H1 (cell line): ENCODE results near the gene MOB2. TPM values are rescaled to one million over a fixed set of nuclear protein-coding genes. Genes with fewer than 3 reads are reported as not detected.

Experiments used
- CTCF ChIA-PET: fragments of 300-600 bp; sonication (Branson Sonifier 250); formaldehyde crosslinking; loops from one replicate; lab custom pipeline; 2021; ENCODE audit not compliant: partially characterized antibody; lab: Charles Lee
- POLR2A ChIA-PET: fragments of 300-600 bp; sonication (Branson Sonifier 250); formaldehyde crosslinking; loops from one replicate; lab custom pipeline; 2021; ENCODE audit warnings: inconsistent platforms; ENCODE audit not compliant: partially characterized antibody; lab: Charles Lee
- DNase-seq, 2 experiments: peaks; one replicate each; pipeline versions ENCODE4 v3.0.0 to v3.0.0-alpha.2; 2010 to 2022; ENCODE audit warnings: low spot score in 2 of 2, low read depth in 1 of 2, mixed read lengths in 1 of 2
- FAIRE-seq: peaks from 2 replicates; lab custom pipeline; 2011; peaks lifted over from hg19 to GRCh38; lab: Jason Lieb, UNC
- H2AFZ ChIP-seq: 2 replicates; pipeline ENCODE4 v1.8.1; 2012; ENCODE audit warnings: low read length, inconsistent platforms
- H2AK5ac ChIP-seq: 2 replicates; pipeline ENCODE4 v1.6.1; 2013; ENCODE audit warnings: low read depth, low read length
- H2BK120ac ChIP-seq: replicated peaks from 2 replicates; pipeline ENCODE3; 2013; ENCODE audit warnings: low read depth, low read length, inconsistent platforms
- H2BK12ac ChIP-seq: 2 replicates; pipeline ENCODE4 v1.6.1; 2013; ENCODE audit warnings: low read depth, low read length
- H2BK15ac ChIP-seq: 2 replicates; pipeline ENCODE4 v1.6.1; 2013; ENCODE audit warnings: low read length
- H2BK20ac ChIP-seq: 2 replicates; pipeline ENCODE4 v1.6.1; 2013; ENCODE audit warnings: low read length
- H2BK5ac ChIP-seq: 2 replicates; pipeline ENCODE4 v1.6.1; 2013; ENCODE audit warnings: low read depth, low read length
- H3K14ac ChIP-seq: 2 replicates; pipeline ENCODE4 v1.6.1; 2013; ENCODE audit warnings: inconsistent platforms; ENCODE audit not compliant: insufficient read length
- H3K18ac ChIP-seq: 2 replicates; pipeline ENCODE4 v1.6.1; 2013; ENCODE audit warnings: low read length; ENCODE audit errors: extremely low read depth
- H3K23ac ChIP-seq: 2 replicates; pipeline ENCODE4 v1.6.1; 2013; ENCODE audit warnings: inconsistent platforms; ENCODE audit not compliant: insufficient read length
- H3K23me2 ChIP-seq: 2 replicates; pipeline ENCODE4 v1.6.1; 2013; ENCODE audit warnings: low read depth, low read length
- H3K27ac ChIP-seq: 2 replicates; pipeline ENCODE4 v1.6.1; 2011; ENCODE audit warnings: low read depth, low read length, inconsistent platforms
- H3K27me3 ChIP-seq, 4 experiments: replicated peaks in 1 of 4; 1 replicate in 1 of 4; 2 replicates in 3 of 4; pipeline versions ENCODE4 v1.6.1 to v1.8.1; 2011 to 2013; ENCODE audit warnings: low read length in 3 of 4, mild to moderate bottlenecking in 3 of 4, inconsistent platforms in 2 of 4, mixed read lengths in 2 of 4, moderate library complexity in 1 of 4; ENCODE audit not compliant: control insufficient read depth in 3 of 4, insufficient read depth in 3 of 4; ENCODE audit errors: extremely low read depth in 1 of 4
- H3K36me3 ChIP-seq, 4 experiments: 2 replicates each; pipeline versions ENCODE4 v1.6.1 to v1.8.1; 2011 to 2013; ENCODE audit warnings: mild to moderate bottlenecking in 4 of 4, low read length in 3 of 4, moderate library complexity in 2 of 4, control low read depth in 1 of 4, inconsistent platforms in 1 of 4; ENCODE audit not compliant: insufficient read depth in 4 of 4, control insufficient read depth in 2 of 4
- H3K4ac ChIP-seq: replicated peaks from 2 replicates; pipeline ENCODE3; 2013; ENCODE audit warnings: low read length, low read depth, mixed read lengths, inconsistent platforms; ENCODE audit not compliant: insufficient read length
- H3K4me1 ChIP-seq, 4 experiments: replicated peaks in 1 of 4; 1 replicate in 1 of 4; 2 replicates in 3 of 4; pipeline versions ENCODE4 v1.6.1 to v1.8.1; 2011 to 2013; ENCODE audit warnings: low read length in 3 of 4, inconsistent platforms in 2 of 4, mixed read lengths in 1 of 4; ENCODE audit not compliant: insufficient read depth in 4 of 4, control insufficient read depth in 3 of 4
- H3K4me2 ChIP-seq, 2 experiments: 2 replicates each; pipeline versions ENCODE4 v1.6.1 to v1.8.1; 2011 to 2013; ENCODE audit warnings: low read depth in 2 of 2, low read length in 2 of 2, control low read depth in 1 of 2, inconsistent platforms in 1 of 2, mild to moderate bottlenecking in 1 of 2; ENCODE audit not compliant: insufficient read depth in 1 of 2
- H3K4me3 ChIP-seq, 4 experiments: fragments of 200-600, 300-600 bp in 1 of 4; sonication (generic), shearing (Covaris generic), sonication (Bioruptor Twin) in 1 of 4; 2 replicates each; pipeline versions ENCODE4 v1.5.1 to v1.8.1; 2011 to 2016; ENCODE audit warnings: low read length in 4 of 4, low read depth in 3 of 4, control low read depth in 2 of 4, inconsistent platforms in 2 of 4, mild to moderate bottlenecking in 2 of 4, mixed read lengths in 1 of 4, moderate library complexity in 1 of 4; ENCODE audit not compliant: insufficient read depth in 2 of 4; ENCODE audit errors: extremely low read depth in 1 of 4
- H3K56ac ChIP-seq: replicated peaks from 2 replicates; pipeline ENCODE3; 2013; ENCODE audit warnings: low read depth, mild to moderate bottlenecking, mixed read lengths, low read length, inconsistent platforms; ENCODE audit not compliant: insufficient read length
- H3K79me1 ChIP-seq: 2 replicates; pipeline ENCODE4 v1.6.1; 2013; ENCODE audit warnings: low read depth, low read length, control low read depth
- H3K79me2 ChIP-seq, 2 experiments: 2 replicates each; pipeline versions ENCODE4 v1.6.1 to v1.8.1; 2012 to 2013; ENCODE audit warnings: low read length in 2 of 2, mild to moderate bottlenecking in 2 of 2, inconsistent platforms in 1 of 2; ENCODE audit not compliant: insufficient read depth in 2 of 2, control insufficient read depth in 1 of 2
- H3K9ac ChIP-seq, 4 experiments: replicated peaks in 1 of 4; 1 replicate in 1 of 4; 2 replicates in 3 of 4; pipeline versions ENCODE4 v1.6.1 to v1.8.1; 2011 to 2013; ENCODE audit warnings: low read depth in 3 of 4, low read length in 3 of 4, control low read depth in 2 of 4, mild to moderate bottlenecking in 2 of 4, moderate library complexity in 2 of 4, inconsistent platforms in 1 of 4; ENCODE audit errors: extremely low read depth in 1 of 4
- H3K9me3 ChIP-seq, 2 experiments: 2 replicates each; pipeline versions ENCODE4 v1.6.1 to v1.8.1; 2012 to 2013; ENCODE audit warnings: mild to moderate bottlenecking in 2 of 2, moderate library complexity in 2 of 2, control low read depth in 1 of 2, inconsistent platforms in 1 of 2, low read depth in 1 of 2, low read length in 1 of 2, mixed read lengths in 1 of 2; ENCODE audit not compliant: insufficient read depth in 2 of 2
- H4K20me1 ChIP-seq, 2 experiments: replicated peaks in 1 of 2; 2 replicates each; pipeline versions ENCODE3 to v1.8.1; 2011 to 2013; ENCODE audit warnings: inconsistent platforms in 2 of 2, low read length in 2 of 2, mild to moderate bottlenecking in 1 of 2; ENCODE audit not compliant: insufficient read depth in 2 of 2, control insufficient read depth in 1 of 2
- H4K5ac ChIP-seq: 2 replicates; pipeline ENCODE4 v1.6.1; 2013; ENCODE audit warnings: low read length, low read depth, mixed read lengths, inconsistent platforms; ENCODE audit not compliant: insufficient read length
- H4K8ac ChIP-seq: 2 replicates; pipeline ENCODE4 v1.8.0; 2013; ENCODE audit warnings: mild to moderate bottlenecking, moderate library complexity, low read length, inconsistent platforms; ENCODE audit not compliant: insufficient read depth; ENCODE audit errors: extremely low read depth
- H4K91ac ChIP-seq: replicated peaks from 2 replicates; pipeline ENCODE3; 2013; ENCODE audit warnings: low read length, mixed read lengths, inconsistent platforms; ENCODE audit not compliant: insufficient read length
- CBX8 ChIP-seq: fragments of 300-800, 300-1000 bp; sonication (generic); IDR thresholded peaks from 2 replicates; pipeline ENCODE4 v1.7.1; 2016; ENCODE audit warnings: low read depth, low read length, borderline replicate concordance
- CHD2 ChIP-seq: IDR thresholded peaks from 2 replicates; pipeline ENCODE4 v1.6.1; 2012; ENCODE audit warnings: low read length, improper control_type of control experiment
- CTBP2 ChIP-seq: IDR thresholded peaks from 2 replicates; pipeline ENCODE4 v1.7.0; 2011; ENCODE audit warnings: borderline replicate concordance, mild to moderate bottlenecking, moderate library complexity, mixed read lengths, low read length; ENCODE audit not compliant: insufficient read depth, insufficient read length
- SIX5 ChIP-seq: IDR thresholded peaks from 2 replicates; pipeline ENCODE4 v1.6.1; 2011; ENCODE audit warnings: mild to moderate bottlenecking, low read depth, low read length
- TCF12 ChIP-seq: IDR thresholded peaks from 2 replicates; pipeline ENCODE4 v1.6.1; 2011; ENCODE audit warnings: low read depth, mild to moderate bottlenecking, low read length
- ZNF274 ChIP-seq: IDR thresholded peaks from 2 replicates; pipeline ENCODE4 v1.7.0; 2012; ENCODE audit warnings: low read length, borderline replicate concordance; ENCODE audit errors: extremely low read depth
- WGBS, 2 experiments: shearing (Covaris generic) in 1 of 2; methylation state at CpG; one replicate each; pipeline versions ENCODE4 v1.1.6 to v1.1.7; 2013 to 2015; ENCODE audit warnings: low lambda C conversion rate in 2 of 2, mixed read lengths in 2 of 2, inconsistent platforms in 1 of 2, low coverage in 1 of 2, missing lambda C conversion rate in 1 of 2; ENCODE audit not compliant: insufficient replicate concordance in 2 of 2, insufficient coverage in 1 of 2, insufficient read length in 1 of 2; ENCODE audit errors: extremely low coverage in 1 of 2, missing lambda C conversion rate in 1 of 2; 5-methylcytosine and 5-hydroxymethylcytosine counted together
- polyA plus RNA-seq, 7 experiments: library from polyadenylated mRNA; depleted of rRNA in 3 of 7; stranded (reverse) in 5 of 7; unstranded in 2 of 7; fragments of >200 nt in 5 of 7; fragments of 200-250 nt in 2 of 7; gene quantifications; 1 replicate in 5 of 7; 2 replicates in 1 of 7; 4 replicates in 1 of 7; pipeline versions ENCODE4 v1.2.1 to v1.2.3, GENCODE V29; 2011 to 2013; ENCODE audit warnings: missing spikeins in 2 of 7, mixed read lengths in 2 of 7
- total RNA-seq: library from RNA; stranded (reverse); fragmentation: NEBNext Ultra II Directional; extraction: Animal tissue kit (Norgen Biotek cat#: 25700); gene quantifications from 2 replicates; pipeline ENCODE4 v1.2.1, GENCODE V29; 2021
- TF ChIP-seq, protein P1 (sequence below): IDR thresholded peaks from 2 replicates; pipeline ENCODE4 v1.6.1; 2012; ENCODE audit warnings: inconsistent platforms
- TF ChIP-seq, protein P2 (sequence below): IDR thresholded peaks from 2 replicates; pipeline ENCODE4 v1.6.1; 2012; ENCODE audit warnings: inconsistent platforms
- TF ChIP-seq, protein P3 (sequence below), 3 experiments: IDR thresholded peaks; 1 replicate in 2 of 3; 2 replicates in 1 of 3; pipeline versions ENCODE4 v1.5.1 to v1.6.1; 2011; ENCODE audit warnings: low read length in 3 of 3, mild to moderate bottlenecking in 3 of 3, inconsistent platforms in 2 of 3, low read depth in 1 of 3, moderate library complexity in 1 of 3; ENCODE audit not compliant: insufficient read depth in 1 of 3; ENCODE audit errors: control extremely low read depth in 1 of 3

The MOB2 gene
- total and polyA plus RNA-seq, 2 of the 8 experiments (the other 6 are each of a cell fraction or from before 2014, with no cell fraction given), result 18.6 to 28.2 TPM

GRCh38 chr11:1530686-1531448, 44.3 kb upstream of the MOB2 start:
- no peaks in the 10 kb centered on the region for H3K9me3 ChIP-seq
- H4K20me1 ChIP-seq, result peaks cover 2 to 11% of the 10 kb centered on the region in 2 experiments
- no peak overlapping the region for H2BK20ac ChIP-seq
- no peak overlapping the region for H4K91ac ChIP-seq
- peaks cover 28% of the 10 kb centered on the region for H3K79me1 ChIP-seq
- no peak overlapping the region for H3K9ac ChIP-seq
- no peak overlapping the region for H3K4me3 ChIP-seq
- H3K14ac ChIP-seq, result no peak overlapping the region
- ChIA-PET CTCF (interaction anchor here (0.8 to 2.5 kb wide), 5 partner anchors 13 to 43 kb away, joined by 3 to 13 read pairs (median 4); no protein-coding TSS in a partner anchor), POLR2A (no interaction called here)
- H3K23me2 ChIP-seq, result no peaks in the 10 kb centered on the region
- H2BK12ac ChIP-seq, result no peak overlapping the region
- H3K27ac ChIP-seq, result no peak overlapping the region
- no peak overlapping the region for H3K23ac ChIP-seq
- no peak overlapping the region for H4K5ac ChIP-seq
- H3K36me3 ChIP-seq, result no peaks in the 10 kb centered on the region
- H2BK5ac ChIP-seq, result no peak overlapping the region
- FAIRE-seq, result no peak
- H4K8ac ChIP-seq, result no peak overlapping the region
- no peak overlapping the region for H2BK15ac ChIP-seq
- H2BK120ac ChIP-seq, result no peak overlapping the region
- H2AK5ac ChIP-seq, result no peak overlapping the region
- H3K27me3 ChIP-seq, result no peaks in the 10 kb centered on the region
- H3K4me1 ChIP-seq, result peaks cover 0 to 2% (median 0%) of the 10 kb centered on the region in 4 experiments; a peak in 1 of 7 replicates
- no peak overlapping the region for H3K4me2 ChIP-seq
- no peak overlapping the region for H3K18ac ChIP-seq
- peaks cover 0 to 56% of the 10 kb centered on the region in 2 experiments; a peak in 1 of 4 replicates for H3K79me2 ChIP-seq
- H3K56ac ChIP-seq, result no peak overlapping the region
- no peak for DNase-seq
- no peak overlapping the region for H3K4ac ChIP-seq
- H2AFZ ChIP-seq, result no peak overlapping the region
- 94% methylated on average over 19 of the region's 19 CpGs; no CpG with 5 or more reads in 1 of the 2 experiments for WGBS, 2 experiments
- TF ChIP-seq CHD2 (no peak), CTBP2 (no peak), TCF12 (no peak), CBX8 (no peak), SIX5 (no peak), ZNF274 (no peak)
- TF ChIP-seq, protein P1, sequence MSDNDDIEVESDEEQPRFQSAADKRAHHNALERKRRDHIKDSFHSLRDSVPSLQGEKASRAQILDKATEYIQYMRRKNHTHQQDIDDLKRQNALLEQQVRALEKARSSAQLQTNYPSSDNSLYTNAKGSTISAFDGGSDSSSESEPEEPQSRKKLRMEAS, result no peak
- TF ChIP-seq, protein P2, sequence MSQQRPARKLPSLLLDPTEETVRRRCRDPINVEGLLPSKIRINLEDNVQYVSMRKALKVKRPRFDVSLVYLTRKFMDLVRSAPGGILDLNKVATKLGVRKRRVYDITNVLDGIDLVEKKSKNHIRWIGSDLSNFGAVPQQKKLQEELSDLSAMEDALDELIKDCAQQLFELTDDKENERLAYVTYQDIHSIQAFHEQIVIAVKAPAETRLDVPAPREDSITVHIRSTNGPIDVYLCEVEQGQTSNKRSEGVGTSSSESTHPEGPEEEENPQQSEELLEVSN, result no peak
- TF ChIP-seq, protein P3, sequence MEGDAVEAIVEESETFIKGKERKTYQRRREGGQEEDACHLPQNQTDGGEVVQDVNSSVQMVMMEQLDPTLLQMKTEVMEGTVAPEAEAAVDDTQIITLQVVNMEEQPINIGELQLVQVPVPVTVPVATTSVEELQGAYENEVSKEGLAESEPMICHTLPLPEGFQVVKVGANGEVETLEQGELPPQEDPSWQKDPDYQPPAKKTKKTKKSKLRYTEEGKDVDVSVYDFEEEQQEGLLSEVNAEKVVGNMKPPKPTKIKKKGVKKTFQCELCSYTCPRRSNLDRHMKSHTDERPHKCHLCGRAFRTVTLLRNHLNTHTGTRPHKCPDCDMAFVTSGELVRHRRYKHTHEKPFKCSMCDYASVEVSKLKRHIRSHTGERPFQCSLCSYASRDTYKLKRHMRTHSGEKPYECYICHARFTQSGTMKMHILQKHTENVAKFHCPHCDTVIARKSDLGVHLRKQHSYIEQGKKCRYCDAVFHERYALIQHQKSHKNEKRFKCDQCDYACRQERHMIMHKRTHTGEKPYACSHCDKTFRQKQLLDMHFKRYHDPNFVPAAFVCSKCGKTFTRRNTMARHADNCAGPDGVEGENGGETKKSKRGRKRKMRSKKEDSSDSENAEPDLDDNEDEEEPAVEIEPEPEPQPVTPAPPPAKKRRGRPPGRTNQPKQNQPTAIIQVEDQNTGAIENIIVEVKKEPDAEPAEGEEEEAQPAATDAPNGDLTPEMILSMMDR (IDR thresholded peaks at IDR 0.05; ENCODE audit: control extremely low read depth in 1 of 3, insufficient read depth in 1 of 3, low read depth in 1 of 3, low read length in 3 of 3), result no peak
